ENCODE data around the gene RAD21L1. TPM values are rescaled to one million over a fixed set of nuclear protein-coding genes. Genes with fewer than 3 reads are reported as not detected.

RAD21L1 gene
- total RNA-seq, 1 donor from 2014 or later = not detected

DNA sequence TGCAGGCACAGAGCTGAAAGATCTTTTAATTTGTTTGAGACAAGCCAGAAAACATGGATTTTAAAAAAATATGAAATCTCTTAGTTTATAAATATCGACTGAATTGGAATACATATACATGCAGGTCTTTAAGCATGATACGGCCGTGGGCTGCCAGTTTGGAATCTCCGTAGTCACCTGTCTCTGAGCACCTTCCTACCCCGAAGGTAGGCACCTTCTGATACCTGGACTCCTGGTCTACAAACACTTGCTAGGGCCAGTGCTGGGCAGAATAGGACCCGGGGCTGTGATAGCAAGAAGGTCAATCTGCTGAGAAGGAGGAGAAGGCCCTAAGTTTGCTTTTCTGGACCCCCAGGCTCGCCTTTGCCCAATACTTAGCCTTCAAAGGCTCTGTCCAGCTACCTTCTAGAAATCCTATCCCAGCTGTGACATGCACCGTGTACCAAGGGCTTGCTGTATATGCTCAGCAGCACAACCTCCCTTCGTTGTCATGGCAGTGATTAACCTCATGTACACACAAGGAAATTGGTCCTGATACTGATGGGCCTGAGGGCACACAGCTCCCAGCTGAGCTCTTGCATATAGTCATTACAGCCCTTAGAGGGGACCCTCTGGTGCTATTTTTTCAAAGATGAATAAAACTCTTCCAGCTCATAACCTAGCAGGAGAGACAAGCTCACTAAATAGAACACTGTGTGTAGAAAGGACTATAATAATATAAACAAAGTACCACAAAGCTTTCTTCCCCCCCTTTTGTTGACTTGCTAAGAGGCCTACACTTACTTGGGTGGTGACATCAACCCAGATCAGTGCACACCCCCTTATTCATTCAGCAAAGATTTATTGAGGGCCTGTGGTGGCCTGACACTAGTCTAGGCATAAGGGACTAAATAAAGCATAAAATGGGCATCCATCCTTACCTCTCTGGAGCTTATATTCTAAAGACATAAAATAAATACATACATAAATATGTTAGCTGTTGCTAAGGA, 58.0 kb downstream of the RAD21L1 start:
- DNase-seq (no peak), ATAC-seq (no peak)
- Histone ChIP-seq H3K36me3 (no peaks in the 10 kb centered on the region), H3K4me1 (peaks cover 5% of the 10 kb centered on the region), H3K9me3 (no peaks in the 10 kb centered on the region), H3K27ac (no peak overlapping the region), H3K4me3 (no peak overlapping the region), H3K27me3 (no peaks in the 10 kb centered on the region)
- intact Hi-C loops (cut with DNase I) = no loop called here
- TF ChIP-seq, protein P1, sequence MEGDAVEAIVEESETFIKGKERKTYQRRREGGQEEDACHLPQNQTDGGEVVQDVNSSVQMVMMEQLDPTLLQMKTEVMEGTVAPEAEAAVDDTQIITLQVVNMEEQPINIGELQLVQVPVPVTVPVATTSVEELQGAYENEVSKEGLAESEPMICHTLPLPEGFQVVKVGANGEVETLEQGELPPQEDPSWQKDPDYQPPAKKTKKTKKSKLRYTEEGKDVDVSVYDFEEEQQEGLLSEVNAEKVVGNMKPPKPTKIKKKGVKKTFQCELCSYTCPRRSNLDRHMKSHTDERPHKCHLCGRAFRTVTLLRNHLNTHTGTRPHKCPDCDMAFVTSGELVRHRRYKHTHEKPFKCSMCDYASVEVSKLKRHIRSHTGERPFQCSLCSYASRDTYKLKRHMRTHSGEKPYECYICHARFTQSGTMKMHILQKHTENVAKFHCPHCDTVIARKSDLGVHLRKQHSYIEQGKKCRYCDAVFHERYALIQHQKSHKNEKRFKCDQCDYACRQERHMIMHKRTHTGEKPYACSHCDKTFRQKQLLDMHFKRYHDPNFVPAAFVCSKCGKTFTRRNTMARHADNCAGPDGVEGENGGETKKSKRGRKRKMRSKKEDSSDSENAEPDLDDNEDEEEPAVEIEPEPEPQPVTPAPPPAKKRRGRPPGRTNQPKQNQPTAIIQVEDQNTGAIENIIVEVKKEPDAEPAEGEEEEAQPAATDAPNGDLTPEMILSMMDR (IDR thresholded peaks at IDR 0.05) = no peak

DNA sequence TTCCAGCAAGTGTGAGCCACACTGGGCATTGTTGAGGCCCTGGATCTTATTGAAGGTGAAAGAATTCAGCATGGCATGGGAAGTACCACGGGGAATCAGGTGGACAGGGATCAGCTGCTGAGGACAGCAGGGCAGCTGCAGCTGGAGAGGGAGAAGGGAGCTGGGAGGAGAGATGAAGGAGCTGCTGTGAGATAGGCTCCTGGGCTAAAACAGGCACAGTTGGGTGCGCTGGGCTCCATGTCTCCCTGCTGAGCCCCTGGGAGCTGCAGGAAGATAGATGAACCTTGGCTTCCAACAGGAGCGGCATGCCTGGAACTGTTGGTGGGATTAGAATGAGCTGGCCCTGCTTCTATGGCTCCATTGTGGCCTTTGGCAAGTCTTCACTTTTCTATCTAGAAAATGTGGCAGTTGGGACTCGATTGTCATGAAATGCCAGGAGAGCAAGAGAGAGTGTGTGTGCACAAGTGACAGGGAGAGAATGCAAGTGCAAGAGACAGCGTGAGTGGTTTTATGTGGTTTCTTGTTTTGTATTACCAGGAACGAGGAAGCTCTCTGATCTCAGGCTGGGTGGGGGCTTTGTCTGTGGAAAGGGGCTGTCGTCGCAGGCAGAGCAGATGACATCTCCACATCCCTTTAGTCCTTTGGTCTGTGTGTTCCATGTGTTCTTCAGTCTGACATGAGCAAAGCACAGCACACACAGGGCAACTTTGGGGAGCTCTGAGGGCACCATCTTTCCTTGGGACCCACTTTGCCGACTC, 60.6 kb downstream of the RAD21L1 start:
- H3K36me3 ChIP-seq = no peaks in the 10 kb centered on the region
- peaks cover 5% of the 10 kb centered on the region for H3K4me1 ChIP-seq
- TF ChIP-seq, protein P1 (IDR thresholded peaks at IDR 0.05) = no peak
- no peak for ATAC-seq
- no peak overlapping the region for H3K4me3 ChIP-seq
- H3K27ac ChIP-seq = no peak overlapping the region
- intact Hi-C loops (cut with DNase I) = no loop called here
- H3K9me3 ChIP-seq = no peaks in the 10 kb centered on the region
- H3K27me3 ChIP-seq = no peaks in the 10 kb centered on the region
- no peak for DNase-seq

DNA sequence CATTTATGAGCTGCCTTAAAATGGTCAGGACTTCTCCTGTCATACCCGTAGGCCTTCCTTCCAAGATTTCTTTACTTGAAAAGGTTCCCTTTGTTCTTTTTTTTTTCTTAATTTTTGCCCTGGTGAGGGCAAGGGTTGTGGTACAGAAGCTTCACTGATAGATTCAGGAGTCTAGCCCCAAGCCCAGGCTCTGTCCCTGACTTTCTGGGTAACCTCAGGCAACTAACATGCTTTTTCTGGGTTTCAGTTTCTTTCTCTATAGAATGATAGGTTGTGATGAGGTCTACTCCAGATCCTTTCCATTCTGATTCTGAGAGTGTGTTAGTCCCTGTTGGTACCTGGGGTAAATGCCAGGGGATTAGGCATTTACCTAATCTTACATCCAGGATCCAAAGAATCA, 61.5 kb downstream of the RAD21L1 start:
- Histone ChIP-seq H3K4me1 (no peaks in the 10 kb centered on the region), H3K27me3 (no peaks in the 10 kb centered on the region), H3K9me3 (no peaks in the 10 kb centered on the region), H3K4me3 (no peak overlapping the region), H3K27ac (no peak overlapping the region), H3K36me3 (no peaks in the 10 kb centered on the region)
- DNase-seq (no peak), ATAC-seq (no peak)
- TF ChIP-seq, protein P1 (IDR thresholded peaks at IDR 0.05) = no peak
- intact Hi-C loops (cut with DNase I) = no loop called here

DNA sequence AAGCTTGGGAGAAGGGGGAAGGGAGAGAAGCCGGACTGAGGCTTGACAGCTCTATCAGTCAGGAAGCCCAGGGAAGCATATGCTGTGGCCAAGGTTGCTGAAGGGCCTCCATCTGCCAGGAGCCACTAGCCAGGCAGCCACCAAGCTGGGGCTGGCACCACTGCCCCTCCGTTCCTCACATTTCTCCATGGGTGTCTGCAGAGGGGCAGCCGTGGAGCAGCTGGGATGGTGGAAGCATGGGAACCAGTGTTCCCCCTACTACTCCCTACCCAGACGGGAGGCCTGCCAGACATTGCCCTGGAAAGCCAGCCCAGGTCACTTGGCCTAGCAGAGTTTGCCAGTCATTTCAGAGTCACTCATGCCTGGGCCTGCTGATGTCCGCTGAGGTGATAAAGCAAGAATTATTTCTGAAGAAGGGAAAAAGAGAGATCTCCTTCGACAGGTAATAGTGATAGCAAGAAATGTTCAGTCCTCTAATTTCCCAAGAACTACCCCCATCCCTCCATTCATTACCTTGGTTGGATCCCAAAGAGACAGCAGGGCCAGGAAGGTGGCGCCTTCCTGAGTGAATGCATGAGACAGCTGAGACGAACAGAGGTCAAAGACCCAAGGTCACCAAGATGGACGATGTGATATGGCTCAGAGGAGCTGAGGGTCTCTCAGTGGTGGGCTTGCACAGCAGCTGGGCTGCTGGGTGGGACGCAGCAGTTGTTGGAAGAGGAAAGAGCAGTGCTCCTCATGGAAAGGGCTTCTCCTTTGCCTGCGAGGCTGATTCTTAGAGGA, 62.1 kb downstream of the RAD21L1 start:
- ATAC-seq = no peak
- no peaks in the 10 kb centered on the region for H3K27me3 ChIP-seq
- TF ChIP-seq, protein P1 (IDR thresholded peaks at IDR 0.05) = no peak
- H3K36me3 ChIP-seq = no peaks in the 10 kb centered on the region
- intact Hi-C loops (cut with DNase I) = no loop called here
- no peak overlapping the region for H3K4me3 ChIP-seq
- DNase-seq = no peak
- no peaks in the 10 kb centered on the region for H3K4me1 ChIP-seq
- no peaks in the 10 kb centered on the region for H3K9me3 ChIP-seq
- no peak overlapping the region for H3K27ac ChIP-seq

DNA sequence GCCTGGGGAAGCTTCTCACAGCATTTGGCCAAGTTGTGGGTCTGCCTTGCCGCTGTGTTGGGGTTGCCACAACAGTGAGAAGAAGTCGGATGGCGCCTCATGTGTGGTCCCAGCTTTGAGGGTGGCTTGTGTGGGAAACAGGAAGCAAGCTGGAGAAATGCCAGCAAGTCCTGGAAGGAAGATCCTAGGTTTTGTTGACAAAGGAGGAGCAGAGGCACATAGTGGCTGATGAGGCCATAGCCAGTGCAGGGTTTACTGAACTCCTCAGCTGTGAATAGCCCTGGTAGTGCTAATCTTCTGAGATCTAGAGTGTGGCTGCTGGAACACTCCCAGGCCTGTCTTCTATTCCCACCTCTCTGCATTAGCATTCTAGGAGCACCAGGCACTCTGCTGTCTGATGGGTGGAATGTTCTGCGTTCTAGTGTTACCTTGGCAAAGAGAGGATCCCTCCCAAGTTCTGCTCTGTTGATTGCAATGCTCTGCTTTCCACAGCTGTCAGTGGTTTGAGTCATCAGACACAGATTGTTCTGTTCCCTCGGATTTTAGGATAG, 65.4 kb downstream of the RAD21L1 start:
- no peaks in the 10 kb centered on the region for H3K4me1 ChIP-seq
- no peaks in the 10 kb centered on the region for H3K27me3 ChIP-seq
- no peaks in the 10 kb centered on the region for H3K36me3 ChIP-seq
- no peak overlapping the region for H3K27ac ChIP-seq
- TF ChIP-seq, protein P1 (IDR thresholded peaks at IDR 0.05) = no peak
- intact Hi-C loops (cut with DNase I) = no loop called here
- no peak overlapping the region for H3K4me3 ChIP-seq
- DNase-seq (no peak), ATAC-seq (no peak)
- no peaks in the 10 kb centered on the region for H3K9me3 ChIP-seq
